ENCODE measurements around the gene MYZAP.
A peak's percentile ranks its signal among the peaks of the same experiment; 100 is the strongest.

The MYZAP gene

DNA sequence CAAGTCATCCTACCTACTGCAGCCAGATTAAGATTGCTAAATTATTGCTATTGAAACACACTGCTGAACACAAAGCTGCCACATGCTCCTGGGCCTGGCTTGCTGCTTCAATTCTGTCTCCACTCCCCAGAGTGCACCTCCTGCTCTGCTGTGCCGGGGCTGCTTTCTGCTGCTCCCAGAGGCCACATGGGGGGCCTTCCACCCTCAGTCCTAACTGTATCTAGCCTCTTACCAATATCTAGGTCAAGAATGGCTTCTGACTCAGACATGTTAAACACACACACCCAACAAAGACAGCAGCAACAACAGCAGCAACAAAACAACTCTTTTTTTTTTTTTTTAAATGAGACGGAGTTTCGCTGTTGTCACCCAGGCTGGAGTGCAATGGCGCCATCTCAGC is 33.0 kb downstream of the MYZAP start:
- TF ChIP-seq, protein P1, sequence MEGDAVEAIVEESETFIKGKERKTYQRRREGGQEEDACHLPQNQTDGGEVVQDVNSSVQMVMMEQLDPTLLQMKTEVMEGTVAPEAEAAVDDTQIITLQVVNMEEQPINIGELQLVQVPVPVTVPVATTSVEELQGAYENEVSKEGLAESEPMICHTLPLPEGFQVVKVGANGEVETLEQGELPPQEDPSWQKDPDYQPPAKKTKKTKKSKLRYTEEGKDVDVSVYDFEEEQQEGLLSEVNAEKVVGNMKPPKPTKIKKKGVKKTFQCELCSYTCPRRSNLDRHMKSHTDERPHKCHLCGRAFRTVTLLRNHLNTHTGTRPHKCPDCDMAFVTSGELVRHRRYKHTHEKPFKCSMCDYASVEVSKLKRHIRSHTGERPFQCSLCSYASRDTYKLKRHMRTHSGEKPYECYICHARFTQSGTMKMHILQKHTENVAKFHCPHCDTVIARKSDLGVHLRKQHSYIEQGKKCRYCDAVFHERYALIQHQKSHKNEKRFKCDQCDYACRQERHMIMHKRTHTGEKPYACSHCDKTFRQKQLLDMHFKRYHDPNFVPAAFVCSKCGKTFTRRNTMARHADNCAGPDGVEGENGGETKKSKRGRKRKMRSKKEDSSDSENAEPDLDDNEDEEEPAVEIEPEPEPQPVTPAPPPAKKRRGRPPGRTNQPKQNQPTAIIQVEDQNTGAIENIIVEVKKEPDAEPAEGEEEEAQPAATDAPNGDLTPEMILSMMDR (conservative IDR thresholded peaks at IDR 0.05; ENCODE audit: control insufficient read depth, insufficient read depth, low read depth, low read length): no peak
- DNase-seq (ENCODE audit: low read depth): no peak
- no peak overlapping the region for H3K4me3 ChIP-seq (ENCODE audit: control insufficient read depth, low read depth, low read length)

DNA sequence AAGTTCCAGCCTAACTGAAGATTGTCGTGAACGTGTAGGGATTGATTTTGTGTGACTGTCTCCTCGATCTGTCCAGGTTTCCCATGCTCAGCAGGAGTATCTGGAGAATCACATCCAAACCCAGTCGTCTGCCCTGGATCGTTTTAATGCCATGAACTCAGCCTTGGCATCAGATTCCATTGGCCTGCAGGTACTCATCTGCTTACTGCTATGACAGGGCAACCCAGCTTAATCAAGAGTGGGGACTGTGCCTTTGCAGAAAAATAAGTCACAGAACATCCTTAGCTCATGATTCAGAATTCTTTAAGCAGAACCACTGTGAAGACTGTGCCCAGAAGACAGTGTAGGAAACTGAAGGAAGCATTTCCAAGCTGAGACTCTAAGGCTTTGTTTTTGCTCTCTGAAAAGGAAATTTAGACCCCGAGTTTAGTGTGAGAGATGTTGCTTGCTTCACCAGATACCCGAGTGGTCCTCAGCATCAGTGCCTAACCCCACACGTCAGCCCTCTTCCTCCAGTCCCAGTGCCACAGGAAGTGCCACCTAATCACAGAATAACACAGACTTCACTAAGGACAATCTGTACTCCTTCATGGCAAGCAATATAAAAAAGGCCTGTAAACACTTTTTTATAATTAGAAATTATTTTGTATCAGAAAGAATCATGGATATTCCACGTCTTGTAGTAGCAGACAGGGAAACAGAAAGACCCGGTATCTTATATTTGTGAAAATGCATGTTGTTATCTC is 34.2 kb downstream of the MYZAP start:
- DNase-seq (ENCODE audit: low read depth): no peak
- TF ChIP-seq, protein P1 (conservative IDR thresholded peaks at IDR 0.05; ENCODE audit: control insufficient read depth, insufficient read depth, low read depth, low read length): no peak
- H3K4me3 ChIP-seq (ENCODE audit: control insufficient read depth, low read depth, low read length): no peak overlapping the region

DNA sequence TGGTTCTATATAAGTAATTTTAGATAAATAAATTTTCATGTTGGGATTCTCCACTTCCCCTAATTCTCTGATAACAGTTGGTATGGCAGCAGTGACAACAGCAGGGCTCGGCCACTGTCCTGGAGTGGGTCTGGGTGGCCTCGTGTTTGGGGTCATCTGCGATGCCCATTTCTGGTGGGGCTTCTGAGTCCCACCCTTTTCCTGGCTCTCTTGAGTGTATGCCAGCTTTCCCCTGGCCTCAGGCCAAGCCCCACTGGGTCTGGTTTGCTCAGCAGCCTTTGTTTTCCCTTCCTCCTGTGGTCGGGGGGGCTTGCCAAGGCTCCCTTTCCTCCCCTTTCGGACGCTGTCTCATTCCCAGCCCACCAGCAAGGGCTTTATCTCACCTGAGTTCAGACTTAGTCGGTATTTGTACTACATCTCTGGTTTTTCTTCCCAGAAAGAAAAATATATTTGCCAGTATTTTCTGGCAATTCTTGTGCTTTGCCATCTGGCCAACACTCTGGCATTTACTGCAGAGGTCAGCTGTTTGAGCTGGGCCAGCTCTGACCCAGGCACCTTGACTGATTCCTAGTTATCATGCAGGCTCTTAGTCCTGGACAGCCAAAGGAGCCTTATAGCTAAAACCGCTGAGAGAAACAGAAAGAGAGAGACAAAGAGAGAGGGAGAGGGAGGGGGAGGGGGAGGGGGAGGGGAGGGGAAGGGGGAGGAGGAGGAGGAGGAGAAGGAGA is 35.2 kb downstream of the MYZAP start:
- no peak overlapping the region for H3K4me3 ChIP-seq (ENCODE audit: control insufficient read depth, low read depth, low read length)
- DNase-seq (ENCODE audit: low read depth): no peak
- TF ChIP-seq, protein P1 (conservative IDR thresholded peaks at IDR 0.05; ENCODE audit: control insufficient read depth, insufficient read depth, low read depth, low read length): no peak

DNA sequence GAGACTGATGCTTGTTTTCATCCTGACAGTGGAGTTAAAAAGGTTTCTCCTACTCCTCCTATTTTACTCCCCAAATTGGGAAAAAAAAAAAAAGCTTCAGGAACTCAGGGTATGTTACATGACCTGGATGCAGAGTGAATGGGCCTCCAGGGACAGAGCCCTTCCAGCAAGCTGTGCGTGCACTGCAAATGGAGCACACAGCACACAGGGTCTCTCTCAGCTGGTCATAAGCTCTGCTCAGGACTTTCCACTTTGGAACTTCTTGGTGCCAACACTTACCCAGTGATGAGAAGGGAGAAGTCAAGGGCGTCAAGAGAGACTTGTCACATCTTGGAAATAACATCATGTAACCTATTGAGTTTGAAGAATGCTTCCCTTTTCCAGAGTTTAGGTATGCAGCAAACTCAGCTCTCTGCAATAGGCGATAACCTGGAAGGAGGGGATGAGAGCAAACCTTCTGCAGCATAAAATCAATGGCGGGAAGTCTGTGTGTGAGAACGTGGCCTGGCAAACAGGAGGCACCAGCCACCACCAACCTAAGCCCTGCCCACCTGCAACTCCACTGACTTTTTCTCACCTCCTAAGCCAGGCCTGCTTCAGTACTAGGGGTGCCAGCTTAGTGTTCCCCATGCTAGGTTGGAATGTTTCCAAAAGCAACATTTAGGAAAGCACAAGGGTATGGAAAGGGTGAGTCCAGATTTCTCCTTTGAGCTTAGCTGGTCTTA is 39.8 kb downstream of the MYZAP start:
- DNase-seq (ENCODE audit: low read depth): no peak
- TF ChIP-seq, protein P1 (conservative IDR thresholded peaks at IDR 0.05; ENCODE audit: control insufficient read depth, insufficient read depth, low read depth, low read length): no peak
- H3K4me3 ChIP-seq (ENCODE audit: control insufficient read depth, low read depth, low read length): no peak overlapping the region

DNA sequence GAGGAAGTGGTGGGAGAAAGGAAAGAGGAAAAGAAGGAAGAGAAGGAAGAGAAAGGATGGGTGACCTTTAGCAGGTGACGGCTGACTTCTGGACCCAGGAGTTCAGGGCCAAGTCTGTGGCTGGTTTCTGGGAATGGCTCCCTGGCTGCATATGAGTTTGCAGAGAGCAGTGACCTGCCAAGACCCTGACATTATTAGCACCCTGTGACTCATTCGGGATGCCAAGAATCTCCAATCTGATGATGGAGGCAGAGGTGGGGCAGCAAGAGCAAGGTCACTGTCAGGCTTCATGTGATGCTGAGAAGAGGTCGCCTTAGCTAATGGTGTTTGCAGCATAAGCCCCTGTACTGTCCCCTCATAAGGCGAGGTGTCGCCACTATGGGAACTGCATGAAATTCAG is 42.6 kb downstream of the MYZAP start:
- peak; percentile 14 for DNase-seq (ENCODE audit: low read depth)
- H3K4me3 ChIP-seq (ENCODE audit: control insufficient read depth, low read depth, low read length): no peak overlapping the region
- TF ChIP-seq, protein P1 (conservative IDR thresholded peaks at IDR 0.05; ENCODE audit: control insufficient read depth, insufficient read depth, low read depth, low read length): no peak

DNA sequence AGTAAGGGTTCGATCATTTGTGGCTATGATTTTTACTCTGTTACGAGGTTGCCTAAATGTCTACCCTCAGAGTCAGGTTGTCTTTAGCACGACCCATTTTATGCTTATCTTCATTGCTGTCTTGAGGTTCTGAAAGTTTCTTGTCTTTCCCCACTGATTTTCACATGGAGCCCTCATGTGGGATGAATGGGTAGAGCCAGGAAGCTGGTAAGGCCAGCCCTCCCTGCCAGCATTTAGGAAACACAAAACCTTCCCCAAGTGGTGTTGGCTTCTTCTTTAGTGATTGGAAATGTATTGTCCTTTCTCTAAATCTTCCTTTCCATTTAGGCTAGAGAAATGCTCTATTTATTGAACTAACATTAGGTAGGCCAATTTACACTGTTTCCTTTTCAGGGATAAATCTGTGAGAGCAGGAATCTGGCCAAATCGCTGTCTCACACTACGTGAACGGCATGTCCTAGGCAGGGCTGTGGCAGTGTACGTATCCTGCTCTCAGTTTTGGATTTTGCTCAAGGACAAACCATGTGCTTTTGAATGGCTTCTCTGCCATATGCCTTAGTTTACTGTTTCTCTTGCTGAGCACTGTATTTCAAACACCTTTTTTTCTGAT is 43.7 kb downstream of the MYZAP start:
- no peak for DNase-seq (ENCODE audit: low read depth)
- TF ChIP-seq, protein P1 (conservative IDR thresholded peaks at IDR 0.05; ENCODE audit: control insufficient read depth, insufficient read depth, low read depth, low read length): no peak
- H3K4me3 ChIP-seq (ENCODE audit: control insufficient read depth, low read depth, low read length): no peak overlapping the region

All from fibroblast of mammary gland (primary cell).